ENCODE measurements around the gene CCDC122.

DNA sequence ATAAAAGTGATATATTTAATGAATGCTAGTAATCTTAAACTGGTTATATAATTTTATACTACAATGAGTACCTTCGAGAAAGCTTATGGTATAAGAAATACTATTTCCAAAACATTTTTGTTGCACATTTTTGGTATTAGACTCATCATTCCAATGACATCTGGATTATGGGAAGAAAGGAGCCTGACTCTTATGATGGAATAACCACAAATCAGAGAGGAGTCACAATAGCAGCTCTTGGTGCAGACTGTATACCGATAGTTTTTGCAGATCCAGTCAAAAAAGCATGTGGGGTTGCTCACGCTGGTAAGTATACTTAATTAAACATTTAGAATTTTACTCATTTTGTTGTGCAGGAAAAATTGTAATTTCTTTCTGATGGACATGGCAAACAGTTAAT lies 4.1 kb upstream of the CCDC122 start:
- TF ChIP-seq, protein P1, sequence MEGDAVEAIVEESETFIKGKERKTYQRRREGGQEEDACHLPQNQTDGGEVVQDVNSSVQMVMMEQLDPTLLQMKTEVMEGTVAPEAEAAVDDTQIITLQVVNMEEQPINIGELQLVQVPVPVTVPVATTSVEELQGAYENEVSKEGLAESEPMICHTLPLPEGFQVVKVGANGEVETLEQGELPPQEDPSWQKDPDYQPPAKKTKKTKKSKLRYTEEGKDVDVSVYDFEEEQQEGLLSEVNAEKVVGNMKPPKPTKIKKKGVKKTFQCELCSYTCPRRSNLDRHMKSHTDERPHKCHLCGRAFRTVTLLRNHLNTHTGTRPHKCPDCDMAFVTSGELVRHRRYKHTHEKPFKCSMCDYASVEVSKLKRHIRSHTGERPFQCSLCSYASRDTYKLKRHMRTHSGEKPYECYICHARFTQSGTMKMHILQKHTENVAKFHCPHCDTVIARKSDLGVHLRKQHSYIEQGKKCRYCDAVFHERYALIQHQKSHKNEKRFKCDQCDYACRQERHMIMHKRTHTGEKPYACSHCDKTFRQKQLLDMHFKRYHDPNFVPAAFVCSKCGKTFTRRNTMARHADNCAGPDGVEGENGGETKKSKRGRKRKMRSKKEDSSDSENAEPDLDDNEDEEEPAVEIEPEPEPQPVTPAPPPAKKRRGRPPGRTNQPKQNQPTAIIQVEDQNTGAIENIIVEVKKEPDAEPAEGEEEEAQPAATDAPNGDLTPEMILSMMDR (IDR thresholded peaks at IDR 0.05; ENCODE audit: low read length), result no peak
- TF ChIP-seq EZH2 (optimal IDR thresholded peaks at IDR 0.05; ENCODE audit: low read depth, low read length) (no peak), EZH2phosphoT487 (IDR thresholded peaks at IDR 0.05; ENCODE audit: low read length) (no peak)

Measured in MM.1S (cell line).